ENCODE results near the gene HAPLN2.
A peak's percentile ranks its signal among the peaks of the same experiment; 100 is the strongest.

GRCh38 chr1:156657741-156658319 is 38.6 kb downstream of the HAPLN2 start:
- TF ChIP-seq CTCF (tag by site-specific recombination; IDR thresholded peaks at IDR 0.05) (no peak; the same call in 1 of the 2 replicates), ZNF174 (tag by site-specific recombination; IDR thresholded peaks at IDR 0.05) (no peak), ZNF132 (tag by site-specific recombination; IDR thresholded peaks at IDR 0.05; ENCODE audit: borderline replicate concordance) (no peak), ZBTB1 (tag by site-specific recombination; IDR thresholded peaks at IDR 0.05) (no peak), SETDB1 (IDR thresholded peaks at IDR 0.05; ENCODE audit: insufficient read length, low read length) (no peak), YY1 (tag by site-specific recombination; IDR thresholded peaks at IDR 0.05) (no peak), ZNF155 (tag by site-specific recombination; IDR thresholded peaks at IDR 0.05) (no peak), ZNF221 (tag by site-specific recombination; IDR thresholded peaks at IDR 0.05; ENCODE audit: borderline replicate concordance) (no peak), REST (tag by site-specific recombination; IDR thresholded peaks at IDR 0.05) (no peak), PRDM1 (tag by site-specific recombination; IDR thresholded peaks at IDR 0.05) (peak; percentile 34; the same call in 1 of the 2 replicates), ZNF19 (tag by site-specific recombination; IDR thresholded peaks at IDR 0.05; ENCODE audit: low read depth) (no peak), ZNF544 (tag by site-specific recombination; IDR thresholded peaks at IDR 0.05) (no peak)
